Effector memory CD4-positive, alpha-beta T cell (primary cell): Measurements from ENCODE around the gene LSAMP.

Experiments used
- DNase-seq, 3 donors: peaks; one replicate each; pipeline ENCODE4 v3.0.0-alpha.2; 2020
- H3K27ac ChIP-seq: 2 replicates; pipeline ENCODE4 v1.7.0; 2013; ENCODE audit warnings: mild to moderate bottlenecking, low read length, moderate library complexity; ENCODE audit not compliant: insufficient read depth, poor library complexity, severe bottlenecking
- H3K27me3 ChIP-seq: replicated peaks from 2 replicates; pipeline ENCODE4 v1.7.0; 2013; ENCODE audit warnings: mild to moderate bottlenecking, low read length; ENCODE audit not compliant: insufficient read depth, control insufficient read depth, poor library complexity, severe bottlenecking
- H3K36me3 ChIP-seq: 2 replicates; pipeline ENCODE4 v1.7.0; 2013; ENCODE audit warnings: mild to moderate bottlenecking, low read length, moderate library complexity; ENCODE audit not compliant: control insufficient read depth, insufficient read depth
- H3K4me1 ChIP-seq: 2 replicates; pipeline ENCODE4 v1.7.0; 2013; ENCODE audit warnings: low read length, mild to moderate bottlenecking; ENCODE audit not compliant: control insufficient read depth, insufficient read depth, poor library complexity, severe bottlenecking
- H3K4me3 ChIP-seq: 2 replicates; pipeline ENCODE4 v1.7.0; 2013; ENCODE audit warnings: low read length, low read depth, mild to moderate bottlenecking; ENCODE audit not compliant: insufficient read depth, poor library complexity, severe bottlenecking
- H3K9me3 ChIP-seq: 2 replicates; pipeline ENCODE4 v1.7.0; 2013; ENCODE audit warnings: mild to moderate bottlenecking, low read length, moderate library complexity; ENCODE audit not compliant: control insufficient read depth

Gene LSAMP

DNA sequence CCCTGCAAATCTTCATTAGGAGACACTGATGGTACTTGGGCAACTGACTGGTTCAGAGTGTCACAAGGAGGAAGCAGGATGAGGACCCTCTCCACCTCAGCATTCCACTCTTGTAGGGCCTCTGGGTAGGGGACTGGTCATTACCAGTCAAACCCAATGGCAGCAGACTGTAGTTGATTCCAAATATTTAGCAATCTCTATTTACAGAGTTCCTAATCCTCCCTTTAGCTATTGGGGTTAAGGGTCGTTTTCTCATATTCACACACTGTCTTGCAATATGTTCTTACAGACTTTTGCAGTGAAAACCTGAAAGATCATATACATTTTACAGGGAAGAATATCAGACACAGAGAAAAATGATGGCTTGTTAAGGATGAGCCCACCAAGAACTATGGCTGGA, 424.3 kb downstream of the LSAMP start:
- Histone ChIP-seq H3K9me3 (no peaks in the 10 kb centered on the region), H3K4me1 (no peaks in the 10 kb centered on the region), H3K27ac (no peak overlapping the region), H3K27me3 (no peaks in the 10 kb centered on the region), H3K4me3 (no peak overlapping the region), H3K36me3 (no peaks in the 10 kb centered on the region)
- no peak for DNase-seq

GRCh38 chr3:116020495-116020894, 424.8 kb downstream of the LSAMP start:
- no peak for DNase-seq
- Histone ChIP-seq H3K36me3 (no peaks in the 10 kb centered on the region), H3K9me3 (no peaks in the 10 kb centered on the region), H3K4me1 (no peaks in the 10 kb centered on the region), H3K27ac (no peak overlapping the region), H3K27me3 (no peaks in the 10 kb centered on the region), H3K4me3 (no peak overlapping the region)

DNA sequence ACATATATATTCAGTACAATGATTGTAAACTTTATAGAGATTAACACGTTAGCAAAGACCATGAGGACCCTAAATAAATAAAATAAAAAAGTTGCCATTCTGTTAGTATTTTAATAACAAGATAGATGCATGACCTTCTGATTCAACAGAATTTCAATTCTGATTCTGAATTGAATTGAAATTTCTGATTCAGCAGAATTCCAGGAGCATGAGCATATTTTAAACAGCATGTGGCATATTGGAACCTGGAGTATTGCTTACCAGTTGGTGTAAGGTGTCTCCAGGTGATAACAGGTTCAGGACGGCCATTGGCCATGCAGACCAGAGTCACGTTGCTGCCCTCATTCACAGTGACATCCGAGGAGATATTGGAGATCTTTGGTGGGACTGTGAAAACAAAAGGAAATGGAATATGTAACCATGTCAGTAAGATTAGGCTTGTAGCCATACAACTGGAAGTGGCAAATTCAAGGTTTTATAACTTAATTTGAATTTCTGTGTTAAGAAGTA, 426.0 kb downstream of the LSAMP start:
- H3K9me3 ChIP-seq, result no peaks in the 10 kb centered on the region
- no peak overlapping the region for H3K27ac ChIP-seq
- no peaks in the 10 kb centered on the region for H3K36me3 ChIP-seq
- H3K27me3 ChIP-seq, result no peaks in the 10 kb centered on the region
- no peaks in the 10 kb centered on the region for H3K4me1 ChIP-seq
- DNase-seq, result no peak
- no peak overlapping the region for H3K4me3 ChIP-seq

- no peak overlapping the region for H3K4me3 ChIP-seq
- DNase-seq, result no peak
- no peaks in the 10 kb centered on the region for H3K36me3 ChIP-seq
- no peaks in the 10 kb centered on the region for H3K9me3 ChIP-seq
- no peaks in the 10 kb centered on the region for H3K4me1 ChIP-seq
- H3K27me3 ChIP-seq, result no peaks in the 10 kb centered on the region
- no peak overlapping the region for H3K27ac ChIP-seq
Observed at GRCh38 chr3:116018646-116019045, 426.6 kb downstream of the LSAMP start.

GRCh38 chr3:116015931-116016330, 429.4 kb downstream of the LSAMP start:
- no peaks in the 10 kb centered on the region for H3K9me3 ChIP-seq
- H3K4me3 ChIP-seq, result no peak overlapping the region
- H3K27ac ChIP-seq, result no peak overlapping the region
- no peaks in the 10 kb centered on the region for H3K27me3 ChIP-seq
- no peaks in the 10 kb centered on the region for H3K36me3 ChIP-seq
- no peaks in the 10 kb centered on the region for H3K4me1 ChIP-seq
- no peak for DNase-seq

DNA sequence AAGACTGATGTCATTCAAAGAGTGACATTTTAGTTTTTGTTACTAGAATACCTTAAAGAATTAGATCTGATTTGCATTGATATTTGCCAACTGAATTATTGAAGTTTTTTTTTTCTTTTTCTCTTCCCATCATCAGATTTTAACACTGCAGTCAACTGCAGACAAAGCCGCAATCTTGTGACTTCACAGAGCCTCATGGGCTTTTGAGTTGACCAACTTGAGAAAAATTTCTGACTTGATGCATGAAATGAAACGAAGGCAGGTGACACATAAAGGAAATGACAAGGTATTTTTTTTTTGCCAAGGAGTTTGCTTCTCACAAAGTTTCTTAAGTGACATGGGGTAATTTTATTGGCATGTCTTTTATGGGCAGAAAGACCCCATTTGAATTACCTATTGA, 438.3 kb downstream of the LSAMP start:
- Histone ChIP-seq H3K27me3 (no peaks in the 10 kb centered on the region), H3K36me3 (no peaks in the 10 kb centered on the region), H3K9me3 (no peaks in the 10 kb centered on the region), H3K4me3 (no peak overlapping the region), H3K27ac (no peak overlapping the region), H3K4me1 (no peaks in the 10 kb centered on the region)
- DNase-seq, result no peak

DNA sequence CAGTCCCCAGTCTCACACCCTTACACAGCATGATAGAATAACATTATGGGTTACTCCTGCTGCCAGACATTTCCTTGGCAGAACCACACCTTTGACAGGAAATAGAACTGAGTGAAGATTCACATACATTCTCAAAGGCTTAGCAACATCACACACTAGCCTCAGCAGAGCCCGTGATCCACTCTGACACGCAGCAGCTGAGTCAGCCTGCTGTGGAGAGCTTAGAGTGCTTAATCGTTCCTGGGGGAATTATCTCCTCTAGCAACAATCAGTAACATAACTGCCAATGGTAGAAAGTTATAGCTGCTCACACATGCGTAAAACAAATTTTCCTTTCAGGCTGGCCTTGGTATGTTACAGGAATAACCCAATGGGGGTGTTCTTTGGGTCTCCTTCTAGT, 439.9 kb downstream of the LSAMP start:
- Histone ChIP-seq H3K27ac (no peak overlapping the region), H3K36me3 (no peaks in the 10 kb centered on the region), H3K27me3 (no peaks in the 10 kb centered on the region), H3K4me3 (no peak overlapping the region), H3K9me3 (no peaks in the 10 kb centered on the region), H3K4me1 (no peaks in the 10 kb centered on the region)
- no peak for DNase-seq

DNA sequence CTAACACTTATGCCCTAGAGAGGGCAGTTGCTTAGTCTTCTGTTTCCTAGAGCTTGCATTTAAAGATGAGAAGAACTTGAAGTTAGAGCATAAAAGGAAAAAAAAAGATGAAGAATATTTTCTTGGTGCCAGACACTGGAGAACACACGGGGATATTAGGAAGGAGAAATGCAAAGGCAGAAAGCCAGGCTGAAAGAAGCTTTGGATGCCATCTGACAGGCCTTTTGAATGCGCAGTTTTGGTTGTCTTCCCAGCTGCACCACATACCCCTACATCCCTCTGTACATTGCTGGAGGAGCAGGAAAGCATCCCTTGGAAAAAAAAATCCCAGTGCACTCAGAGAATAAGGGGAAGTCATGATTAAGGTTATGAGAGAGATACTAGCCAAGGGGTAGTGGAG, 443.1 kb downstream of the LSAMP start:
- H3K4me1 ChIP-seq, result no peaks in the 10 kb centered on the region
- H3K27ac ChIP-seq, result no peak overlapping the region
- H3K4me3 ChIP-seq, result no peak overlapping the region
- DNase-seq, result no peak
- no peaks in the 10 kb centered on the region for H3K27me3 ChIP-seq
- H3K36me3 ChIP-seq, result no peaks in the 10 kb centered on the region
- no peaks in the 10 kb centered on the region for H3K9me3 ChIP-seq

GRCh38 chr3:116001151-116001621, 444.1 kb downstream of the LSAMP start:
- no peak for DNase-seq
- H3K4me1 ChIP-seq, result no peaks in the 10 kb centered on the region
- H3K4me3 ChIP-seq, result no peak overlapping the region
- H3K27ac ChIP-seq, result no peak overlapping the region
- no peaks in the 10 kb centered on the region for H3K27me3 ChIP-seq
- H3K36me3 ChIP-seq, result no peaks in the 10 kb centered on the region
- H3K9me3 ChIP-seq, result no peaks in the 10 kb centered on the region

DNA sequence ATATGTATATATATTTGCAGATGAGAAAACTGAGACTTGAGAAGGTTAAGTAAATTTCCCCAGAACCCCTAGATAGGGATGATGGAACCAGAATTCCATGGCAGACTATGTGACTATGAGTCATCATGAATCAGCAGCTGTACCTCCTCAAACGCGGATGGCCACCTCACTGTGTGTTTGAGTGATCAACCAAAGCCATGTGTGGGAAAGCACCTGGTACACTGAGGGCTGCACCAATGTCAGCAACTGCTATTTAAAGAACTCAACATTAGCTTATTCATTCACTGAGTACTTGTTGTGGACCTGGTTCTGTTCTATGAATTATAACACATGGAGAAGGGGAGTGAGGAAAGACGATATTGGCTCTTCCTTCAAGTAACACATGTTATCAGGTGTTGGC, 445.0 kb downstream of the LSAMP start:
- no peaks in the 10 kb centered on the region for H3K9me3 ChIP-seq
- no peaks in the 10 kb centered on the region for H3K36me3 ChIP-seq
- no peaks in the 10 kb centered on the region for H3K4me1 ChIP-seq
- DNase-seq, result no peak
- H3K27ac ChIP-seq, result no peak overlapping the region
- H3K27me3 ChIP-seq, result no peaks in the 10 kb centered on the region
- no peak overlapping the region for H3K4me3 ChIP-seq

GRCh38 chr3:115999613-116000012, 445.7 kb downstream of the LSAMP start:
- no peaks in the 10 kb centered on the region for H3K4me1 ChIP-seq
- no peak for DNase-seq
- no peaks in the 10 kb centered on the region for H3K27me3 ChIP-seq
- no peaks in the 10 kb centered on the region for H3K36me3 ChIP-seq
- H3K4me3 ChIP-seq, result no peak overlapping the region
- H3K27ac ChIP-seq, result no peak overlapping the region
- no peaks in the 10 kb centered on the region for H3K9me3 ChIP-seq
